Breast epithelium (tissue), 3 donors: ENCODE measurements around the gene OR5K1.

Experiments used
- POLR2A ChIP-seq: fragments of 450-650 bp; IDR thresholded peaks from one replicate; pipeline ENCODE4 v1.6.1; 2016; ENCODE audit warnings: antibody characterized with exemption, mild to moderate bottlenecking, moderate library complexity
- TF ChIP-seq, protein P1 (sequence below), 3 donors: fragments of 450-650 bp; IDR thresholded peaks; one replicate each; pipeline ENCODE4 v1.5.1; 2016 to 2017; ENCODE audit warnings: antibody characterized with exemption in 3 of 3, mild to moderate bottlenecking in 3 of 3, moderate library complexity in 3 of 3

DNA sequence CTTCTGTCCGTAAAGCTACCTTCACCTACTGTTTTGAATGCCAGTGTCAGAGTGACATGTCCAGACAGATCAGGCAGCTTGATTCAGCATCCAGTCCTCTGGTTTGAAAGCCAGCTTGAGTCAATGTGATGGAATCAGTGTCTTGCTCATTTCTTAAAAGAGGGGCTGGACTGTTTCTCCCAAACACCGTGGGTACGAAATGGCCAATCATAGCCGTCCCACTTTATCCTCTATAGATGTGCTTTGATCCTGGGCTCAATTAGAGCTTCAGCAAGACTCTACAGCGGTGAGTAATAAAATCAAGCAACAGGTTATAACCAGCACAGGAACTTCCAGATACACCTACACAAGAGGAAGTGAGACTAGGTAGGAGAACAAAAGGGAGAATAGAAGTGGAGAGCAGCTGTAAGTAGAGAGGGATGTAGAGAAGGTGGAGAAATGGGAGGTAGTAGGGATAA is 17.0 kb upstream of the OR5K1 start:
- TF ChIP-seq, protein P1, sequence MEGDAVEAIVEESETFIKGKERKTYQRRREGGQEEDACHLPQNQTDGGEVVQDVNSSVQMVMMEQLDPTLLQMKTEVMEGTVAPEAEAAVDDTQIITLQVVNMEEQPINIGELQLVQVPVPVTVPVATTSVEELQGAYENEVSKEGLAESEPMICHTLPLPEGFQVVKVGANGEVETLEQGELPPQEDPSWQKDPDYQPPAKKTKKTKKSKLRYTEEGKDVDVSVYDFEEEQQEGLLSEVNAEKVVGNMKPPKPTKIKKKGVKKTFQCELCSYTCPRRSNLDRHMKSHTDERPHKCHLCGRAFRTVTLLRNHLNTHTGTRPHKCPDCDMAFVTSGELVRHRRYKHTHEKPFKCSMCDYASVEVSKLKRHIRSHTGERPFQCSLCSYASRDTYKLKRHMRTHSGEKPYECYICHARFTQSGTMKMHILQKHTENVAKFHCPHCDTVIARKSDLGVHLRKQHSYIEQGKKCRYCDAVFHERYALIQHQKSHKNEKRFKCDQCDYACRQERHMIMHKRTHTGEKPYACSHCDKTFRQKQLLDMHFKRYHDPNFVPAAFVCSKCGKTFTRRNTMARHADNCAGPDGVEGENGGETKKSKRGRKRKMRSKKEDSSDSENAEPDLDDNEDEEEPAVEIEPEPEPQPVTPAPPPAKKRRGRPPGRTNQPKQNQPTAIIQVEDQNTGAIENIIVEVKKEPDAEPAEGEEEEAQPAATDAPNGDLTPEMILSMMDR (IDR thresholded peaks at IDR 0.05) = no peak
- no peak for TF ChIP-seq POLR2A
